ENCODE measurements around the gene SYNM. TPM values are rescaled to one million over a fixed set of nuclear protein-coding genes. Genes with fewer than 3 reads are reported as not detected.

Gene SYNM
- total and polyA plus RNA-seq, 7 experiments from 2014 or later = 0.17 to 6.0 (median 1.6) TPM

GRCh38 chr15:99122831-99123712 lies 18.2 kb downstream of the SYNM start:
- ChIA-PET CTCF (interaction anchor here (0.6 kb wide), 1 partner anchor 292 kb away, joined by 4 read pairs; no protein-coding TSS in a partner anchor), POLR2A (no interaction called here)
- Mint-ChIP-seq H3K27me3 (peaks cover 0 to 16% (median 0%) of the 10 kb centered on the region in 5 donors), H3K9me3 (no peaks in the 10 kb centered on the region), H3K36me3 (no peaks in the 10 kb centered on the region), H3K4me1 (peaks cover 0 to 2% (median 0%) of the 10 kb centered on the region in 7 donors), H3K27ac (no peak overlapping the region), H3K4me3 (no peak overlapping the region)
- intact Hi-C loops (cut with micrococcal nuclease) = no loop called here
- Histone ChIP-seq H3K9me3 (ENCODE audit: control insufficient read depth in 2 of 3, low read length in 3 of 3) (no peaks in the 10 kb centered on the region), H3K36me3 (ENCODE audit: control insufficient read depth in 2 of 3, insufficient read depth in 3 of 3, low read length in 3 of 3) (no peaks in the 10 kb centered on the region), H3K4me3 (ENCODE audit: low read length) (no peak overlapping the region), H3K27me3 (ENCODE audit: control insufficient read depth in 2 of 2, insufficient read depth in 2 of 2, low read length in 2 of 2) (no peaks in the 10 kb centered on the region), H3K4me1 (ENCODE audit: control insufficient read depth in 2 of 2, insufficient read depth in 2 of 2, low read length in 2 of 2) (no peaks in the 10 kb centered on the region), H3K27ac (ENCODE audit: low read depth, low read length) (no peak overlapping the region)
- ATAC-seq = no peak
- DNase-seq = no peak

GRCh38 chr15:99123713-99124451 lies 19.0 kb downstream of the SYNM start:
- peak; percentile 50 for ATAC-seq
- Mint-ChIP-seq H3K4me1 (peaks cover 0 to 2% (median 0%) of the 10 kb centered on the region in 7 donors), H3K36me3 (no peaks in the 10 kb centered on the region), H3K9me3 (no peaks in the 10 kb centered on the region), H3K27ac (no peak overlapping the region), H3K27me3 (peaks cover 0 to 16% (median 0%) of the 10 kb centered on the region in 5 donors), H3K4me3 (no peak overlapping the region)
- POLR2A ChIA-PET = no interaction called here
- Histone ChIP-seq H3K9me3 (ENCODE audit: control insufficient read depth in 2 of 3, low read length in 3 of 3) (no peaks in the 10 kb centered on the region), H3K36me3 (ENCODE audit: control insufficient read depth in 2 of 3, insufficient read depth in 3 of 3, low read length in 3 of 3) (no peaks in the 10 kb centered on the region), H3K27ac (ENCODE audit: low read depth, low read length) (no peak overlapping the region), H3K4me3 (ENCODE audit: low read length) (no peak overlapping the region), H3K27me3 (ENCODE audit: control insufficient read depth in 2 of 2, insufficient read depth in 2 of 2, low read length in 2 of 2) (no peaks in the 10 kb centered on the region), H3K4me1 (ENCODE audit: control insufficient read depth in 2 of 2, insufficient read depth in 2 of 2, low read length in 2 of 2) (no peaks in the 10 kb centered on the region)
- CTCF ChIA-PET = no interaction called here
- no peak for DNase-seq
- intact Hi-C loops (cut with micrococcal nuclease) = no loop called here

GRCh38 chr15:99124641-99125040 lies 19.8 kb downstream of the SYNM start:
- Histone ChIP-seq H3K9me3 (ENCODE audit: control insufficient read depth in 2 of 3, low read length in 3 of 3) (no peaks in the 10 kb centered on the region), H3K27me3 (ENCODE audit: control insufficient read depth in 2 of 2, insufficient read depth in 2 of 2, low read length in 2 of 2) (no peaks in the 10 kb centered on the region), H3K4me1 (ENCODE audit: control insufficient read depth in 2 of 2, insufficient read depth in 2 of 2, low read length in 2 of 2) (no peaks in the 10 kb centered on the region), H3K36me3 (ENCODE audit: control insufficient read depth in 2 of 3, insufficient read depth in 3 of 3, low read length in 3 of 3) (no peaks in the 10 kb centered on the region), H3K27ac (ENCODE audit: low read depth, low read length) (no peak overlapping the region), H3K4me3 (ENCODE audit: low read length) (no peak overlapping the region)
- no peak for DNase-seq
- peaks cover 0 to 16% (median 0%) of the 10 kb centered on the region in 5 donors for H3K27me3 Mint-ChIP-seq
- no peak overlapping the region for H3K27ac Mint-ChIP-seq
- ATAC-seq = no peak
- H3K36me3 Mint-ChIP-seq = no peaks in the 10 kb centered on the region
- H3K9me3 Mint-ChIP-seq = no peaks in the 10 kb centered on the region
- no peak overlapping the region for H3K4me3 Mint-ChIP-seq
- ChIA-PET CTCF (no interaction called here), POLR2A (no interaction called here)
- H3K4me1 Mint-ChIP-seq = peaks cover 0 to 2% (median 0%) of the 10 kb centered on the region in 7 donors
- intact Hi-C loops (cut with micrococcal nuclease) = no loop called here

- DNase-seq (no peak), ATAC-seq (no peak)
- H3K27me3 Mint-ChIP-seq = peaks cover 0 to 12% (median 0%) of the 10 kb centered on the region in 5 donors
- H3K4me3 Mint-ChIP-seq = no peak overlapping the region
- POLR2A ChIA-PET = no interaction called here
- Histone ChIP-seq H3K4me1 (ENCODE audit: control insufficient read depth in 2 of 2, insufficient read depth in 2 of 2, low read length in 2 of 2) (no peaks in the 10 kb centered on the region), H3K4me3 (ENCODE audit: low read length) (no peak overlapping the region), H3K9me3 (ENCODE audit: control insufficient read depth in 2 of 3, low read length in 3 of 3) (no peaks in the 10 kb centered on the region), H3K27ac (ENCODE audit: low read depth, low read length) (no peak overlapping the region), H3K27me3 (ENCODE audit: control insufficient read depth in 2 of 2, insufficient read depth in 2 of 2, low read length in 2 of 2) (no peaks in the 10 kb centered on the region), H3K36me3 (ENCODE audit: control insufficient read depth in 2 of 3, insufficient read depth in 3 of 3, low read length in 3 of 3) (no peaks in the 10 kb centered on the region)
- H3K9me3 Mint-ChIP-seq = no peaks in the 10 kb centered on the region
- intact Hi-C loops (cut with micrococcal nuclease) = no loop called here
- no peaks in the 10 kb centered on the region for H3K36me3 Mint-ChIP-seq
- CTCF ChIA-PET = no interaction called here
- no peak overlapping the region for H3K27ac Mint-ChIP-seq
- peaks cover 0 to 2% (median 0%) of the 10 kb centered on the region in 7 donors for H3K4me1 Mint-ChIP-seq
Measured at GRCh38 chr15:99125061-99125891, 20.4 kb downstream of the SYNM start.

- no peak overlapping the region for H3K4me3 Mint-ChIP-seq
- H3K4me1 ChIP-seq (ENCODE audit: control insufficient read depth in 2 of 2, insufficient read depth in 2 of 2, low read length in 2 of 2) = no peaks in the 10 kb centered on the region
- no peaks in the 10 kb centered on the region for H3K9me3 Mint-ChIP-seq
- H3K27me3 ChIP-seq (ENCODE audit: control insufficient read depth in 2 of 2, insufficient read depth in 2 of 2, low read length in 2 of 2) = no peaks in the 10 kb centered on the region
- H3K4me1 Mint-ChIP-seq = no peaks in the 10 kb centered on the region
- H3K4me3 ChIP-seq (ENCODE audit: low read length) = no peak overlapping the region
- ATAC-seq (no peak), DNase-seq (no peak)
- H3K27ac Mint-ChIP-seq = no peak overlapping the region
- no peaks in the 10 kb centered on the region for H3K36me3 ChIP-seq (ENCODE audit: control insufficient read depth in 2 of 3, insufficient read depth in 3 of 3, low read length in 3 of 3)
- H3K9me3 ChIP-seq (ENCODE audit: control insufficient read depth in 2 of 3, low read length in 3 of 3) = no peaks in the 10 kb centered on the region
- no peaks in the 10 kb centered on the region for H3K36me3 Mint-ChIP-seq
- intact Hi-C loops (cut with micrococcal nuclease) = no loop called here
- peaks cover 0 to 3% (median 0%) of the 10 kb centered on the region in 5 donors for H3K27me3 Mint-ChIP-seq
- CTCF ChIA-PET = no interaction called here
- POLR2A ChIA-PET = no interaction called here
- no peak overlapping the region for H3K27ac ChIP-seq (ENCODE audit: low read depth, low read length)
Measured at GRCh38 chr15:99126131-99126588, 21.3 kb downstream of the SYNM start.

GRCh38 chr15:99126930-99127329 lies 22.1 kb downstream of the SYNM start:
- peaks cover 0 to 3% (median 0%) of the 10 kb centered on the region in 5 donors for H3K27me3 Mint-ChIP-seq
- intact Hi-C loops (cut with micrococcal nuclease) = no loop called here
- H3K27ac ChIP-seq (ENCODE audit: low read depth, low read length) = no peak overlapping the region
- no peak overlapping the region for H3K27ac Mint-ChIP-seq
- no peaks in the 10 kb centered on the region for H3K9me3 Mint-ChIP-seq
- no peaks in the 10 kb centered on the region for H3K36me3 ChIP-seq (ENCODE audit: control insufficient read depth in 2 of 3, insufficient read depth in 3 of 3, low read length in 3 of 3)
- no peaks in the 10 kb centered on the region for H3K4me1 ChIP-seq (ENCODE audit: control insufficient read depth in 2 of 2, insufficient read depth in 2 of 2, low read length in 2 of 2)
- ChIA-PET POLR2A (no interaction called here), CTCF (no interaction called here)
- no peaks in the 10 kb centered on the region for H3K27me3 ChIP-seq (ENCODE audit: control insufficient read depth in 2 of 2, insufficient read depth in 2 of 2, low read length in 2 of 2)
- no peaks in the 10 kb centered on the region for H3K4me1 Mint-ChIP-seq
- no peak for DNase-seq
- H3K9me3 ChIP-seq (ENCODE audit: control insufficient read depth in 2 of 3, low read length in 3 of 3) = no peaks in the 10 kb centered on the region
- H3K4me3 Mint-ChIP-seq = no peak overlapping the region
- no peak overlapping the region for H3K4me3 ChIP-seq (ENCODE audit: low read length)
- no peaks in the 10 kb centered on the region for H3K36me3 Mint-ChIP-seq
- no peak for ATAC-seq

Measured in naive thymus-derived CD4-positive, alpha-beta T cell (primary cell).